ENCODE data around the gene MRPL28.

Gene MRPL28

GRCh38 chr16:324451-325334 lies 45.6 kb downstream of the MRPL28 start:
- H3K27me3 ChIP-seq (ENCODE audit: control insufficient read depth, insufficient read depth, low read length): no peaks in the 10 kb centered on the region
- no peaks in the 10 kb centered on the region for H3K9me3 ChIP-seq (ENCODE audit: control insufficient read depth, low read length)
- no peak overlapping the region for H3K27ac ChIP-seq
- TF ChIP-seq, protein P1, sequence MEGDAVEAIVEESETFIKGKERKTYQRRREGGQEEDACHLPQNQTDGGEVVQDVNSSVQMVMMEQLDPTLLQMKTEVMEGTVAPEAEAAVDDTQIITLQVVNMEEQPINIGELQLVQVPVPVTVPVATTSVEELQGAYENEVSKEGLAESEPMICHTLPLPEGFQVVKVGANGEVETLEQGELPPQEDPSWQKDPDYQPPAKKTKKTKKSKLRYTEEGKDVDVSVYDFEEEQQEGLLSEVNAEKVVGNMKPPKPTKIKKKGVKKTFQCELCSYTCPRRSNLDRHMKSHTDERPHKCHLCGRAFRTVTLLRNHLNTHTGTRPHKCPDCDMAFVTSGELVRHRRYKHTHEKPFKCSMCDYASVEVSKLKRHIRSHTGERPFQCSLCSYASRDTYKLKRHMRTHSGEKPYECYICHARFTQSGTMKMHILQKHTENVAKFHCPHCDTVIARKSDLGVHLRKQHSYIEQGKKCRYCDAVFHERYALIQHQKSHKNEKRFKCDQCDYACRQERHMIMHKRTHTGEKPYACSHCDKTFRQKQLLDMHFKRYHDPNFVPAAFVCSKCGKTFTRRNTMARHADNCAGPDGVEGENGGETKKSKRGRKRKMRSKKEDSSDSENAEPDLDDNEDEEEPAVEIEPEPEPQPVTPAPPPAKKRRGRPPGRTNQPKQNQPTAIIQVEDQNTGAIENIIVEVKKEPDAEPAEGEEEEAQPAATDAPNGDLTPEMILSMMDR (IDR thresholded peaks at IDR 0.05): no peak
- H3K4me1 ChIP-seq: no peaks in the 10 kb centered on the region
- peaks cover 46% of the 10 kb centered on the region for H3K79me2 ChIP-seq
- H3K4me2 ChIP-seq (ENCODE audit: low read length): no peak overlapping the region
- no peak overlapping the region for H3K9ac ChIP-seq
- no peak overlapping the region for H3K4me3 ChIP-seq (ENCODE audit: low read depth, low read length)
- H2AFZ ChIP-seq: no peak overlapping the region
- no peaks in the 10 kb centered on the region for H3K36me3 ChIP-seq (ENCODE audit: control insufficient read depth, insufficient read depth, low read length)

- Histone ChIP-seq H3K79me2 (peaks cover 48% of the 10 kb centered on the region), H3K4me1 (no peaks in the 10 kb centered on the region), H3K27me3 (ENCODE audit: control insufficient read depth, insufficient read depth, low read length) (no peaks in the 10 kb centered on the region), H2AFZ (no peak overlapping the region), H3K9me3 (ENCODE audit: control insufficient read depth, low read length) (no peaks in the 10 kb centered on the region), H3K9ac (no peak overlapping the region), H3K4me2 (ENCODE audit: low read length) (no peak overlapping the region), H3K36me3 (ENCODE audit: control insufficient read depth, insufficient read depth, low read length) (no peaks in the 10 kb centered on the region), H3K4me3 (ENCODE audit: low read depth, low read length) (no peak overlapping the region), H3K27ac (no peak overlapping the region)
- TF ChIP-seq, protein P1 (IDR thresholded peaks at IDR 0.05): no peak
Measured at GRCh38 chr16:324201-324450, 46.2 kb downstream of the MRPL28 start.

DNA sequence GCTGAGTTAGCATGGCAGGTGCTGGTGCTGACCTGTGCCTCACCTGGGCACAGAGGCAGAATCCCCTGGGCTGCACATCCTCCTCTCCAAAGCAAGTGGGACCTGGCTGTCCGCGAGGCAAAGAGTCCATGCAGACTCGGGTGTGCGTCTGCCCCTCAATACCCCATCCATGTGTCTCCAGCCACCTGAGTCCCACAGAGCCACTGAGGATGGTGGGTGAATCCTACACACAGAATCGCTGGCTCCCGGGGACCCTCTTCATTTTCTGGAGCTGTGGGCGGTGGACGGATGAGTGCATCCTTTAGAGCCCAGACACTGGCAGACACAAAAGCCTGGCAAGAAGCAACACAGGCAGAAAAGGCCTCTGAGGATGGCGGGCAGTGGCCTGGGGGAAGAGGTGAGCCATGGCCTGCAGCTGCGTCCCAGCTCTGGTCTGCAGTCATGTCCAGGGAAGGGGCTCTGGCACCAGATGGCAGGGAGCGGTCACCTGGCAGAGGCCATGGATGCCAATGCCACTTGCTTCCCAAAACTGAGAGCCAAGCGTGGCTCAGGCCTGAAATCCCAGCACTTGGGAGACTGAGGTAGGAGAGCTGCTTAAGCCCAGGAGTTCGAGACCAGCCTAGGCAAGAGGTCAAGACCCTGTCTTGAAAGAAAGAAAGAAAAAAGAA lies 47.7 kb downstream of the MRPL28 start:
- no peak overlapping the region for H2AFZ ChIP-seq
- H3K27me3 ChIP-seq (ENCODE audit: control insufficient read depth, insufficient read depth, low read length): no peaks in the 10 kb centered on the region
- TF ChIP-seq, protein P1 (IDR thresholded peaks at IDR 0.05): no peak
- H3K27ac ChIP-seq: no peak overlapping the region
- H3K9me3 ChIP-seq (ENCODE audit: control insufficient read depth, low read length): no peaks in the 10 kb centered on the region
- H3K9ac ChIP-seq: no peak overlapping the region
- no peak overlapping the region for H3K4me2 ChIP-seq (ENCODE audit: low read length)
- H3K4me1 ChIP-seq: no peaks in the 10 kb centered on the region
- H3K4me3 ChIP-seq (ENCODE audit: low read depth, low read length): no peak overlapping the region
- H3K79me2 ChIP-seq: peaks cover 51% of the 10 kb centered on the region
- H3K36me3 ChIP-seq (ENCODE audit: control insufficient read depth, insufficient read depth, low read length): no peaks in the 10 kb centered on the region

- TF ChIP-seq, protein P1 (IDR thresholded peaks at IDR 0.05): no peak
- H3K9ac ChIP-seq: no peak overlapping the region
- H3K4me2 ChIP-seq (ENCODE audit: low read length): no peak overlapping the region
- H3K36me3 ChIP-seq (ENCODE audit: control insufficient read depth, insufficient read depth, low read length): no peaks in the 10 kb centered on the region
- no peak overlapping the region for H3K4me3 ChIP-seq (ENCODE audit: low read depth, low read length)
- H3K4me1 ChIP-seq: no peaks in the 10 kb centered on the region
- H3K27ac ChIP-seq: no peak overlapping the region
- peaks cover 58% of the 10 kb centered on the region for H3K79me2 ChIP-seq
- no peaks in the 10 kb centered on the region for H3K9me3 ChIP-seq (ENCODE audit: control insufficient read depth, low read length)
- H2AFZ ChIP-seq: no peak overlapping the region
- no peaks in the 10 kb centered on the region for H3K27me3 ChIP-seq (ENCODE audit: control insufficient read depth, insufficient read depth, low read length)
Measured at GRCh38 chr16:321532-321931, 48.8 kb downstream of the MRPL28 start.
